NT2/D1 (cell line): ENCODE data around the gene DMD.

Experiments used
- SUZ12 ChIP-seq: IDR thresholded peaks from 2 replicates; pipeline ENCODE4 v1.6.1; 2011; ENCODE audit not compliant: insufficient read length, insufficient read depth; ENCODE audit errors: extremely low read depth
- YY1 ChIP-seq: IDR thresholded peaks from 2 replicates; pipeline ENCODE4 v1.6.1; 2011; ENCODE audit not compliant: insufficient read length, insufficient read depth
- ZNF274 ChIP-seq: IDR thresholded peaks from 2 replicates; pipeline ENCODE4 v1.6.1; 2011; ENCODE audit warnings: mild to moderate bottlenecking, low read depth, low read length

- TF ChIP-seq ZNF274 (no peak), SUZ12 (no peak), YY1 (no peak)
Measured at GRCh38 chrX:32139476-32139875, 1071.9 kb downstream of the DMD start.
